GM21447 (cell line): ENCODE data around the gene AHNAK.
"Not testable (repeated sequence)": the region's sequence is repeated elsewhere in the genome, so short reads cannot be mapped to it uniquely, and the experiment has no call there.

ENCODE experiments used
- ATAC-seq: cut with Tn5 transposase; IDR thresholded peaks from one replicate; pipeline ENCODE4 v1.9.1; 2021; ENCODE audit not compliant: unreplicated experiment

Gene AHNAK

GRCh38 chr11:62393061-62393611 is 153.5 kb downstream of the AHNAK start:
- ATAC-seq = no peak

- ATAC-seq = no peak
Measured at GRCh38 chr11:62392506-62392905, 154.1 kb downstream of the AHNAK start.

GRCh38 chr11:62391642-62392425 is 154.8 kb downstream of the AHNAK start:
- ATAC-seq = no peak

- ATAC-seq = no peak
Measured at GRCh38 chr11:62390722-62391121, 155.9 kb downstream of the AHNAK start.

GRCh38 chr11:62390237-62390636 is 156.4 kb downstream of the AHNAK start:
- ATAC-seq = no peak

GRCh38 chr11:62388999-62389398 is 157.6 kb downstream of the AHNAK start:
- ATAC-seq = no peak

- no peak for ATAC-seq
Measured at GRCh38 chr11:62387381-62387780, 159.2 kb downstream of the AHNAK start.

- ATAC-seq = not testable (repeated sequence)
Measured at GRCh38 chr11:62386083-62386482, 160.5 kb downstream of the AHNAK start.

GRCh38 chr11:62383822-62384221 is 162.8 kb downstream of the AHNAK start:
- no peak for ATAC-seq
